ENCODE results near the gene HIP1R. TPM values are rescaled to one million over a fixed set of nuclear protein-coding genes. Genes with fewer than 3 reads are reported as not detected.

Gene HIP1R
- total RNA-seq, 1 donor from 2014 or later = 66.0 TPM

DNA sequence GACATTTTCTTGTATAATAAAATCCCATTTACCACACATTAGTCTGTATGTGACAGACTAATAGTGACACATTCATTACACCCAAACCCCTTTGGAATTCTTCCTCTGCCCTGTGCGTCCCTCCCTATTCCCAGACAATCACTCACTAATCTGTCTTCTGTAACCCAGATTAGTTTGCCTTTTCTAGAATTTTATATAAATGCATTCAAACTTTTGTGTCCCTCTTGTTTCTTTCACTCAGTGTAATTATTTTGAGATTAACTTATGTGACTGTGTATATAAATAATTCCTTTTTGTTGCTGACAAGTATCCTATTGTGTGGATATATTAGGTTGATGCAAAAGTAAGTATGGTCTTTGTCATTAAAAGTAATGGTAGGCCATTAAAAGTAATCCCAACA is 27.6 kb upstream of the HIP1R start:
- Histone ChIP-seq H3K27ac (no peak overlapping the region), H3K9me3 (no peaks in the 10 kb centered on the region), H3K36me3 (no peaks in the 10 kb centered on the region), H3K27me3 (no peaks in the 10 kb centered on the region), H3K4me3 (no peak overlapping the region), H3K4me1 (no peaks in the 10 kb centered on the region)
- TF ChIP-seq POLR2A (IDR thresholded peaks at IDR 0.05) = no peak
- TF ChIP-seq POLR2AphosphoS5 (IDR thresholded peaks at IDR 0.05; ENCODE audit: insufficient read depth in 1 of 2, low read depth in 1 of 2) = no peak
- TF ChIP-seq, protein P1, sequence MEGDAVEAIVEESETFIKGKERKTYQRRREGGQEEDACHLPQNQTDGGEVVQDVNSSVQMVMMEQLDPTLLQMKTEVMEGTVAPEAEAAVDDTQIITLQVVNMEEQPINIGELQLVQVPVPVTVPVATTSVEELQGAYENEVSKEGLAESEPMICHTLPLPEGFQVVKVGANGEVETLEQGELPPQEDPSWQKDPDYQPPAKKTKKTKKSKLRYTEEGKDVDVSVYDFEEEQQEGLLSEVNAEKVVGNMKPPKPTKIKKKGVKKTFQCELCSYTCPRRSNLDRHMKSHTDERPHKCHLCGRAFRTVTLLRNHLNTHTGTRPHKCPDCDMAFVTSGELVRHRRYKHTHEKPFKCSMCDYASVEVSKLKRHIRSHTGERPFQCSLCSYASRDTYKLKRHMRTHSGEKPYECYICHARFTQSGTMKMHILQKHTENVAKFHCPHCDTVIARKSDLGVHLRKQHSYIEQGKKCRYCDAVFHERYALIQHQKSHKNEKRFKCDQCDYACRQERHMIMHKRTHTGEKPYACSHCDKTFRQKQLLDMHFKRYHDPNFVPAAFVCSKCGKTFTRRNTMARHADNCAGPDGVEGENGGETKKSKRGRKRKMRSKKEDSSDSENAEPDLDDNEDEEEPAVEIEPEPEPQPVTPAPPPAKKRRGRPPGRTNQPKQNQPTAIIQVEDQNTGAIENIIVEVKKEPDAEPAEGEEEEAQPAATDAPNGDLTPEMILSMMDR (IDR thresholded peaks at IDR 0.05) = no peak
- no peak for DNase-seq (ENCODE audit: extremely low spot score in 2 of 2)
- intact Hi-C loops (cut with DNase I) = no loop called here

DNA sequence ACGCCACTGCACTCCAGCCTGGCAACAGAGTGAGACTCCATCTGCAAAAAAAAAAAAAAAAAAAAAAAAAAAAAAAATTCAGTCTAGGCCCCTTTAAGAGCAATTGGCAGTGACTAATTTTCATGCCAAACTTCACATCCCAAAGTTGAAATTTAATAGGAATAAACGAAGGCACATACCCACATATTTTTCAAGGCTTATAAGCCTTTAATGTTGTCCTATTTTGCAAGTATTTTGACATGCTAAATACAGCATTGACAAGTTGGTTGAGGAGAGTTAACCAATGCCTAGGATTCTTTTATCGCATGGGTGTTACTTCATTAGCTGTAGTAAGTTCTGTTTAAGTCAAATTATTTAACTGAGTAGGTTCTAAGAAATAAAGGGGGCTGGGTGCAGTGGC is 23.5 kb upstream of the HIP1R start:
- Histone ChIP-seq H3K9me3 (no peaks in the 10 kb centered on the region), H3K27ac (no peak overlapping the region), H3K27me3 (no peaks in the 10 kb centered on the region), H3K36me3 (no peaks in the 10 kb centered on the region), H3K4me1 (no peaks in the 10 kb centered on the region), H3K4me3 (no peak overlapping the region)
- intact Hi-C loops (cut with DNase I) = no loop called here
- DNase-seq (ENCODE audit: extremely low spot score in 2 of 2) = no peak
- TF ChIP-seq POLR2A (IDR thresholded peaks at IDR 0.05) = no peak

DNA sequence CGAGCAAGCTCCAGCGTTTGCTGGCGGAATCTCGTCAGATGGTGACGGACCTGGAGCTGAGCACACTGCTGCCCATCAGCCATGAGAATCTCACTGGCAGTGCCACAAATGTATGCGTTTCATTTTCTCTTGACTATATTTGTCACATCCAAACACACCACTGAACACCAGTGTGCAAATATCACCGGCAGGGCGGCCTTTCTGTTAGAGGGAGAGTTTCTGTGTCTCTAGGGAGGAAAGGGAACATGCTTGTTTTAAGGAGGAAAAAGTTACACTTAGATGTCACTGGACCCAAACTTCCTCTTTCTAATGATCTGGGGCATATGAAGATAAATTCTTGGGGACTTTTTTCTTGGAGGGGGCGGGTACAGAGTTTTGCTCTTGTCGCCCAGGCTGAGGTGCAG is 21.9 kb upstream of the HIP1R start:
- DNase-seq (ENCODE audit: extremely low spot score in 2 of 2) = no peak
- TF ChIP-seq POLR2AphosphoS5 (IDR thresholded peaks at IDR 0.05; ENCODE audit: insufficient read depth in 1 of 2, low read depth in 1 of 2) (no peak), POLR2A (IDR thresholded peaks at IDR 0.05) (no peak)
- TF ChIP-seq, protein P1 (IDR thresholded peaks at IDR 0.05) = no peak
- H3K36me3 ChIP-seq = no peaks in the 10 kb centered on the region
- no peaks in the 10 kb centered on the region for H3K27me3 ChIP-seq
- no peak overlapping the region for H3K4me3 ChIP-seq
- no peaks in the 10 kb centered on the region for H3K9me3 ChIP-seq
- H3K27ac ChIP-seq = no peak overlapping the region
- H3K4me1 ChIP-seq = no peaks in the 10 kb centered on the region
- intact Hi-C loops (cut with DNase I) = no loop called here

DNA sequence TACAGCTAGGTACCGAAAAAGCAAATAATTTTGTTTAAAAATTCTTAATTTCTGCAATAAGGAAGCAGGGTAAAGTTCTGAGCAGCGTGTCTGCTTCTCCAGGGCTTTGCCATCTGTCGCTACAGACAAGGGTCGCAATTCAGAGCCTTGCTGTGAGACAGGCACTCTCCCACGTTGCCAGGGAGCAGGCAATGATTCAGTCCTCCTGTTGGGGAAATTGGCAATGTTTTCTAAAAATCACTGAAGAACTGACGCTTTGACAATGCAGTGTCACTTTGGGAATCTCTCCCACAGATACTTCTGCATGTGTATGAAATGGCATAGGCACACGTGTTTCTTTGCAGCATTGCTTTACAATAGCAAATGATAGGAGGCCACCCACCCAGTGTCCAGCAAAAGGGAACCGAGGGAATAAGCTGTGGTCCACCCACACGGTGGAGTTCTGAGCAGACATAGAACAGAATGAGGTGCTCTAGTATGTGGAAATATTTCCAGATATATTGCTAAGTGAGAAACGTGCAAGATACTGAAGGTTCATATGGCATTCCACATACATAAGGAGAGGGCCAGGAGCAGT is 16.0 kb upstream of the HIP1R start:
- H3K9me3 ChIP-seq = no peaks in the 10 kb centered on the region
- no peak for DNase-seq (ENCODE audit: extremely low spot score in 2 of 2)
- intact Hi-C loops (cut with DNase I) = no loop called here
- no peaks in the 10 kb centered on the region for H3K27me3 ChIP-seq
- TF ChIP-seq, protein P1 (IDR thresholded peaks at IDR 0.05) = no peak
- TF ChIP-seq POLR2AphosphoS5 (IDR thresholded peaks at IDR 0.05; ENCODE audit: insufficient read depth in 1 of 2, low read depth in 1 of 2) = no peak
- TF ChIP-seq POLR2A (IDR thresholded peaks at IDR 0.05) = no peak
- no peak overlapping the region for H3K4me3 ChIP-seq
- H3K4me1 ChIP-seq = no peaks in the 10 kb centered on the region
- H3K27ac ChIP-seq = no peak overlapping the region
- no peaks in the 10 kb centered on the region for H3K36me3 ChIP-seq

DNA sequence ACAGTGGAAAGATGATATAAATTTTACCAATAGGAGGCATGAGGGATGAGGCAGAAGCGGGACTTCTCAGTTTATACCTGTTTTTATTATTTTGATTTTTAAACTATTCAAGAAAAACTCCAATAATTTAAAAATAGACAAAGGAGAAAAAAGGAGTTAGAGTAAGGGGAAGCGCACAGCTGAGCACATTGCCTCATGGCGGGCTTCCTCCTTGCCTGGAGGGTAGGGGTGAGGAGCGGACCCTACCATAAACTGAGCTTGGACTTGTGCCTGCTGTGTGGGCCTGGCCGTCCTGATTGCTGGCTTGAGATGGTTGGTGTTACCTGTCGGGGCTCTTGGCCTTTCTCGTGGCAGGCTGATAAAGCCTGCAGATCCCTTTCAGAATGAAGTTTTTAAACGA is 15.1 kb upstream of the HIP1R start:
- no peaks in the 10 kb centered on the region for H3K9me3 ChIP-seq
- H3K36me3 ChIP-seq = no peaks in the 10 kb centered on the region
- no peak overlapping the region for H3K4me3 ChIP-seq
- H3K27me3 ChIP-seq = no peaks in the 10 kb centered on the region
- intact Hi-C loops (cut with DNase I) = no loop called here
- no peak overlapping the region for H3K27ac ChIP-seq
- H3K4me1 ChIP-seq = no peaks in the 10 kb centered on the region
- no peak for TF ChIP-seq POLR2AphosphoS5 (IDR thresholded peaks at IDR 0.05; ENCODE audit: insufficient read depth in 1 of 2, low read depth in 1 of 2)
- TF ChIP-seq, protein P1 (IDR thresholded peaks at IDR 0.05) = no peak
- no peak for TF ChIP-seq POLR2A (IDR thresholded peaks at IDR 0.05)
- no peak for DNase-seq (ENCODE audit: extremely low spot score in 2 of 2)
